ENCODE measurements around the gene GOT1.

Gene GOT1

GRCh38 chr10:99430451-99431189, at the start of gene GOT1:
TSS of gene GOT1 (minus strand) at chr10:99430624. CDS start at chr10:99430565, 59 bp downstream.
- peak; percentile 81 to 96 for DNase-seq (ENCODE audit: low read depth in 1 of 2, low spot score in 1 of 2)

- DNase-seq (ENCODE audit: low read depth in 1 of 2, low spot score in 1 of 2), result no peak
These were observed 39.9 kb upstream of the GOT1 start for GRCh38 chr10:99470327-99470726.

- no peak for DNase-seq (ENCODE audit: low read depth in 1 of 2, low spot score in 1 of 2)
These were observed 37.0 kb upstream of the GOT1 start for GRCh38 chr10:99467236-99467999.

DNA sequence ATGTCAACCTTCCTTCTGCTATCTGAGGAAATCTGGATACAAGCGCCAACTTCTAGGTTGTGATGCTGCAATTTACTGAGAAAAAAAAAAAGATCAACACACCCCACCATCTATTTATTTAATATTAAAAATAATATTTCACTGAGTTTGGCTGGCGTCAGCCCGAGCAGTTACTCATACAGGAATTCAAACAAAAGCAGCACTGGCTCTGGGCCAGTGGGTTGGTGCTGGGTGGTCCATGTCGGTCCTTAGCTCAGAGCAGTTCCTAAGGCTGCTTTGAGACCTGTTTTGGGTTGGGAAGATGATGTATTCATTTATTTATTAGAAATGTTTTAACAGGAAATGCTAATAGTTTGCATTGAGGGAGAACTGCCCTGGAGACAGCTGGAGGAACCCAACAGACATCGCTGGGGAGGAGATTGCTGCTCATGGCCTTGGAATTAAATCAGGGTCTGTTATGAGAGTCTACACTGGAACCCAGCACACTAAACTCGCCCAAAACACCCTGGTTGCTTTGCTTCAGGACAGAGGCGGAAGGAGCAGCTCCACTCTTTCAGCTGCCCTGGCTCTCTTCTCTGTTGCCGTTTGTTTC, 36.3 kb upstream of the GOT1 start:
- DNase-seq (ENCODE audit: low read depth in 1 of 2, low spot score in 1 of 2), result no peak

DNA sequence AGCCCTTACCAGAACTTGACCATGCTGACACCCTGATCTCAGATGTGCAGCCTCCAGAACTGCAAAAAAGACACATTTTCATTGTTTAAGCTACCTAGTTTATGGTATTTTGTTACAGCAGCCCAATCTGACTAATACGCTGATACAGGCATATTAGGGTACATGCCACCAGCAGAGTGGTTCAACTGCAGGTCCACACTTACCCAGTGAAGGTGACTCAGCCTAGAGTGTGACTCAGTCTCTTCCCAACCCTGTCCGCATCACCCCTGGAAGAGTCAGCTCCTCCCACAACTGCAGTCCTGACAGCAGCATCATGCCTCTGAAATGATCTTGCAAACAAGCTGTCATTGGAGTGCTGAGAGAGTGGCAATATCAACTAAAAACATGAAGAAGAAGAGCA, 30.8 kb upstream of the GOT1 start:
- DNase-seq (ENCODE audit: low read depth in 1 of 2, low spot score in 1 of 2), result no peak

DNA sequence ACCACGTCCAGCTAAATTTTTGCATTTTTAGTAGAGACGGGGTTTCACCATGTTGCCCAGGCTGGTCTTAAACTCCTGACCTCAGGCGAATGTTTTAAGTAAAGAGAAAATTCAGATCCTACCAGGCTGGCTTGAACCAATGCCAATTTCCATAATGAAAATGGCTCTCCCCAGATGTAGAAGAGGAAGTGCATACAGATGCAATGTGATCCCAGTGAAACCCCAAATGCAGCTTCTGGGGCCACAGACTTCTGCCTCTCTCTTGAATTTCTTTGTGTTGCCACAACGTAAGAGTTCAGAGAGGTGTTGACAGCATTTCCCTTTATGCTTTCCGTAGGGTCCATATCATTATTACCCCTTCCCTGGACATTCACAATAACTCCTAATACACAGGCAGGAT, 29.6 kb upstream of the GOT1 start:
- DNase-seq (ENCODE audit: low read depth in 1 of 2, low spot score in 1 of 2), result no peak

DNA sequence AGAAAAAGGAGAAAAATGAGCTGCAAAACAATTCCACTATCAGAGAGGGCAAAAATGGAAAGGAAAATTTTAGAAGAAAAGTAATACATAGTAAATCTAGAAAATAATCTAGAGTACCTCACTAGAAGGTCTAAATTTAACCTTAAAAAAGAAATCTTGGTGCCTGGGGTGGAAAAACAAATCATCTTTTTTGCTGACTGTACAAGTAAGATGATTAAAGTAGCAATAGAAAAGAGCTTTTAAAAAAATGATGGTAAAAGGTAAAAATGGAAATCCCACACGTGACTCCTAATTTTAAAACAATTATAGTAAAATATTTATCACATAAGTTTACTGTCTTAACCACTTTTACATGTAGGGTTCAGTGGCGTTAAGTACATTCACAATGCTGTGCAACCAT, 28.8 kb upstream of the GOT1 start:
- DNase-seq (ENCODE audit: low read depth in 1 of 2, low spot score in 1 of 2), result no peak

DNA sequence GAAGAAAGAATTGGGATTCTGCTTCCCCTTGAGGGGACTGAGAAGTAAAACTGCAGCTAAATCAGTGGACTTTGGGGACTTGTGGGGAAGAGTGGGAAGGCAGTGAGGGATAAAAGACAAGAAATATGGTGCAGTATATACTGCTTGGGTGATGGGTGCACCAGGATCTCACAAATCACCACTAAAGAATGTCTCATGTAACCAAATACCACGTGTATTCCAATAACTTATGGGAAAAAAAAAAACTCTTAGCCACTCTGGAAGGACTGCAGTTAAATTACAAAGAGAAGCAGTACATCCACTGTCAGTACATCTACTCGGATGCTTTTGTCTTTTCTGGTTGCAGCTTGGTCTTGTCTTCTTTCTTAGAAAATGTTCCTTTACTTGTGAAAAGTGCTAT, 27.4 kb upstream of the GOT1 start:
- no peak for DNase-seq (ENCODE audit: low read depth in 1 of 2, low spot score in 1 of 2)

DNA sequence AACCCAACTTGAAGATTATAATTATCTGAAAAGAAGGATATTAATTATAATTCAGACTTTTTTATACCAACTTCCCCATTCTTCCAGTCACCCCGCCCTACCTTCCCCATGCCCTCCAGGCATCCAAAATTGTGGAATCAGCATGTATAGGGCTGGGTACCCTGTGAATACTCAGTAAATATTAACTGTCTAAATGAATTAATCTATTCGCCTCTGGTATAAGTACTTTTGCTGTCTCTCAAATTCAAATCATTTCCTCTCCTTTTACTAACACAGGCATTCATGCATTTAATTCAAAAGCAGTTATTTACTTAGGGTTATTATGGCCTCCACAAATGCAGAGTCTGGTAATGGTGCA, 26.5 kb upstream of the GOT1 start:
- no peak for DNase-seq (ENCODE audit: low read depth in 1 of 2, low spot score in 1 of 2)

DNA sequence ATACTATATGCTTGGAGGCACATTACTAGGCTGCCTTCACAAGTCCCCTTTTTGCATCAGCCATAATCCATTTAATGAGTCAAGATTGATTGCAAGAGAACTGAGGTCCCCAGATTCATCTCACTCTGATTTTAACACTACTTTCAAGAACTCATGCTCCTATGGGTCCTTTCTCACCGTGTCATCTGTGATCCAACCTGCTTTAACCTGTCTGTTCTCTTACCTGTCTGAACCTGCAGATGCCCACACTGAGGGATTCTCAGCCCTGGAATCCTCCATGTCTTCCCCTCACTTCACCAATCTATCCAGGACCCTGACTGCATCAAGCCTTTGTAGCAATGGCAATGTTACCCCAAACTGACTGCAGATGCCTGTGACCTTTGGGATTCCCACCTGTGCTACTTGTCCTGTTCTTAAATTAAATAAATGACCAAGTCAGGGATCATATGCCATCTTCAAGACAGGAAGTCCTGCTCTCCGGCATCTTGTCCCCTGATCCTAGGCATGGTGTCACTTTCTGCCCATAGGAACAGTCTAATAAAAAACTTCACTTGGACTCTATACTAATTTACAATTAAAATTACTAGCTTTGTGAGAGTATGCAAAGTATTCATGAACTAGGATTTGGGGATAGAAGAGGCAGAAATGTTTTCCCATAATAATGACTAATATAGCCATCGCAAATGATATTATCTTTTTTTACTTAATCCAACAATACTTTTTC, 25.9 kb upstream of the GOT1 start:
- DNase-seq (ENCODE audit: low read depth in 1 of 2, low spot score in 1 of 2), result no peak

DNA sequence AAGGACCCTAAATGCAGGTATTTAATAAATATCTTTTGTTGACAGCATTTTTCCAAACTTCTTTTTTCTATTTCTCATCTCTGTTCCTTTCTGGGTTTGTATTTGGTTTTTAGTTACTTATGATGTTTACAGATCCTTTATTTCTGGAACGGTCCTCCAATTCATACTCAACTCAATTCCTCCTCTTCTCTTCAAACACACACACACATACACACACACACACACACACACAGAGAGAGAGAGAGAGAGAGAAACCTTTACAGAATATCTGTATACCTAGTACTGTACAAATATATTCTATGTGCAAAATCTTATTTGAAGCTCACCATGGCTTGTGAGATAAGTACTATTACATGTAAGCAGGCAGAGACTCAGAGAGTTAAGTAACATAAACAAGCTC, 21.6 kb upstream of the GOT1 start:
- no peak for DNase-seq (ENCODE audit: low read depth in 1 of 2, low spot score in 1 of 2)

DNA sequence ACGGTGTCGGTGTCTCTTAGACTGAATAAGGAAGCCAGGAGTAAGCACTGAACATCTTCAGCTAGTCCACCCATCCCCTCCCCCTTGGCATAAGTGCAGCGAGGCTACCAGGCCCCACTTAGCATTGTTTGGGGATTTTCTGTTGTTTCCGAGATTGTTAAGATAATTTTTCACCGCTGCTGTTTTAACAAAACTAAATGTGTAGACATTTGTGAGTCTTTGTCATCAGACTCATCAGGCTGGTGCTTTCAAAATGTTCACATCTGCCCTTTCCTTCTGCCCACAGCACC, 21.0 kb upstream of the GOT1 start:
- no peak for DNase-seq (ENCODE audit: low read depth in 1 of 2, low spot score in 1 of 2)

DNA sequence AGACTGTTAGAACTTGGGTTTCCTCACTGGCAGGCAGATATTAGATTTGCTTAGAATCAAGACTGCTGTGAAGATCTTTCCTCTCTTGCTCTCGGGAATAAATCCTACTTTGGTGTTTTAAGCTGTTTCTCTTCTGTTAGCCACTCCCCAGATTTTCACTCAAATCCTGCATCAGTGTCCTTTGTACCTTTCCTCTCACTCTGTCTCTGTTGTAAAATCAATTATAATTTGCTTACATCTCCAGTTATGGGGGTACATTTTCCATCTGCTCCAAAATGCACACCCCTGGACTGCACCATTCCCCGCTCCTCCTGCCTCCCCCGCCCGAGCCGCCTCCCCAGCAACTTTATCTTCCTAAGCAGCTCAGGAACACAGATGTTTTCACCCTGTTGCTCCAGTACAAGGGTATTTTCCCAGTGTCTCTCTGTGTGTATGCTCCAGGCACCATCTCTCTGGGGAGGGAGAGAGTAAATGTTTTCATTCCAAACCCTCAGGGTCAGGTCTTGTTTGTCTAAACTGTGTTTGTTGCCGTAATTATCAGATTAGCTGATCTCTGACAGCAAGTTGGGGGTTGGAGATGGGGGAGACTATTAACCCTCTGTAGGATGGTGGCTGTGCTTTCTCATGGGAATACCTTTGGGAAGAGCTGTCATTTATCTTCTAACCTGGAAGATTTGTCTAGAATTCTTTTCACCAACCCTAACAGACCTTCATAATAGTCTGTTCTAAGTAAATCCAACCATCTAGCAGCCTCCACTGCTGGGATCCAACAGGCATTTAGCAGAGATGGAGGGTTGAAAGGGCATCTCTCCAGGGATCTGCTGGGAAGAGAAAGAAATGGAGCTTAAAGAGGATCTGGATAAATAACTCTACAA, 20.4 kb upstream of the GOT1 start:
- no peak for DNase-seq (ENCODE audit: low read depth in 1 of 2, low spot score in 1 of 2)

GRCh38 chr10:99450156-99450555, 19.7 kb upstream of the GOT1 start:
- DNase-seq (ENCODE audit: low read depth in 1 of 2, low spot score in 1 of 2), result no peak

DNA sequence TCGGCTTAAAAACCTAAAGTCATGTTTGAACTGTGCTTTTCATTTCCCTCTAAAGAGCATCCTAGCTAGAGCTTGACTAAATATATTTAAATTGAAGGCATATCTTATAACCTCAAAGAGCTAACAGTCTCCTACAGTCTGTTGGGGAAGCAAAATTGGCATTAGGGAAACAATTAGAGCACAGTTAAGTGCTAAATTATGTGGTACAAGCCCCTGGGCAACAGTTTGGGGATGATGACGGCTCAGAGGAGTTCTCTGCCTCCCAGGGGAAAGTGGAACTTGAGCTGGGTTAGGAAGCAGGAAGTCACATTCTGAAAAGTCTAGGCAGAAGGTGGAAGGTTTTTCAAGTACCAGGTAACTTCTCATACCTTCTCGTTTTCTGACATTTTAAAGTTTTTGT, 18.6 kb upstream of the GOT1 start:
- DNase-seq (ENCODE audit: low read depth in 1 of 2, low spot score in 1 of 2), result no peak

GRCh38 chr10:99444383-99445045, 14.1 kb upstream of the GOT1 start:
- no peak for DNase-seq (ENCODE audit: low read depth in 1 of 2, low spot score in 1 of 2)

DNA sequence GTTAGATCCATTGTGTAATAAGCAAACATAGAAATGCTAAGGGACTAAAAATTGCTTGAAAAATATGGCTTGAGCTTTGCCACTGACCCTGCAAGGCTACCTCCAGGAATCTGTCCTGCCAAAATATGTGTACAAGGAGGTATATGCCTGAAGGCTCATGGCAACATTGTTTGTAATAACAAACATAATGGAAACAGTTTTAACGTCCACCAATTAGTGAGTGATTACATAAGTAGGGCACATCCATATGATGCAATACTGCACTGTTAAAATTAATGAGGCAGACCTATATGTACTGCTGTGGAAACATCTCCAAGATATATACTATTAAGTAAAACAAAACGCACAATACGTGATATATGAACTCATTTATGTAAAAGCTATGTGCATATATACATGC, 13.1 kb upstream of the GOT1 start:
- DNase-seq (ENCODE audit: low read depth in 1 of 2, low spot score in 1 of 2), result no peak

DNA sequence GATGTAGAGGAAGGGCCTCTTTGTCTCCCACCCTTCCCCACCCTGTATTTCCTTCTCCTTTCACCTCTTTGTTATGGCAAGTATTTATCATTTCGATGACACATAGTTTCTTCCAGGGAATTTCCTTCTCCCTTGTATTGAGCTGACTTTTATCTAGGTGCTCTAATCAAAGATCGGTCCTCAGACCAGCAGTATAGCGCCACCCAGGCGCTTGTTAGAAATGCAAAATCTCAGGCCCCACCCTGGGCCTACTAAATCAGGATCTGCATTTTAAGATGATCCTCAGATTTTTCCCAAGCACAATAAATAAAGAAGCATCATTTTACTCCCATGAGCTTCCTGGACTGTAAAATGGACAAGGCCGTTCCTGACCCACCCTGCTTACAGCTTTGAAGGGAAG, 12.0 kb upstream of the GOT1 start:
- no peak for DNase-seq (ENCODE audit: low read depth in 1 of 2, low spot score in 1 of 2)

- no peak for DNase-seq (ENCODE audit: low read depth in 1 of 2, low spot score in 1 of 2)
These were observed 8.5 kb upstream of the GOT1 start for GRCh38 chr10:99438890-99439289.

DNA sequence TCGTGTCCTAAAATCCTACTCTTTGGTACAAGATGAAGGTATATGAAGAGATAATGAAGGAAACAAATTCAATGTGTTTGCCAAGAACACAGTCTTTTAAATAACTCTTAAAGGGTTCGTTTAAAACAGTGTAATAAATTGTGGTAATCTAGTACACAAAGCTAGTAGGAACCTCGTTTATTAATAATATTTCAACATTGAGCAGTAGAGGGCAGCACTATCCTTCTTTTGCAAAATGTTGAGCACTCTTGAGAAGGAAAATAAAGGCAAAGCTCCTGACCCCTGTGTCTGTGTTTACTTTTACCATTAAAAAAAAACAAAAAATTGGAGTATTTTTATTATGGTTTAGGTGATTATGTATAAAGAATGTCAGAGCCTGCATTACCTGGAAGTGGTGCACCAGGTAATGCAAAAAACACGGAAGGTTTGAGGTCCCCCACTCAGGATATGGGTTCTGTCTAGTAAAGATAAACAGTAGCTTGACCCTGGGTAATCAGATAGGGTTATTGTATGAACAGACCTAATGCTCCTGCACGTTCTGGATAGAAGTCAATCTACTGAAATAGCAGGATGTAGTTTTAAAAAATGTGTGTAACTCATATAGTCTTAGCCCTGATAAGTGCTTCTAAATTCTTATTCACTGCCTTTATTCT, 5.7 kb upstream of the GOT1 start:
- peak in 1 of 2 donors; percentile 10 for DNase-seq (ENCODE audit: low read depth in 1 of 2, low spot score in 1 of 2)
